GM12878 (cell line): Measurements from ENCODE around the gene FAM234A. TPM values are rescaled to one million over a fixed set of nuclear protein-coding genes. Genes with fewer than 3 reads are reported as not detected.

Source experiments
- ATAC-seq: fragments of 200-7000 bp; cut with Tn5 transposase; 3 replicates; pipeline ENCODE4 v1.9.1; 2020; ENCODE audit warnings: mild to moderate bottlenecking, moderate library complexity
- BruUV-seq: library from RNA; stranded (reverse); fragments of 400-500 nt; replicated peaks from 2 replicates; lab custom pipeline; 2021; lab: Mats Ljungman, UMichigan
- CTCF ChIA-PET: fragments of 300-600 bp; sonication (Branson Sonifier 250); formaldehyde crosslinking; extraction: SDS; loops from one replicate; lab custom pipeline; 2021; ENCODE audit warnings: inconsistent platforms; lab: Yijun Ruan, JAX
- POLR2A ChIA-PET: fragments of 350-600 bp; formaldehyde crosslinking; extraction: SDS; loops from one replicate; lab custom pipeline; 2021; ENCODE audit warnings: inconsistent platforms; lab: Charles Lee
- RAD21 ChIA-PET: fragments of 300-600 bp; sonication (Branson Sonifier 250); formaldehyde crosslinking; loops from one replicate; lab custom pipeline; 2023; ENCODE audit warnings: antibody characterized with exemption; ENCODE audit not compliant: unreplicated experiment; lab: Charles Lee
- SMC1A ChIA-PET: fragments of 300-600 bp; sonication (Branson Sonifier 250); formaldehyde crosslinking; loops from one replicate; lab custom pipeline; 2023; ENCODE audit not compliant: unreplicated experiment, uncharacterized antibody; lab: Charles Lee
- DNase-seq: peaks from one replicate; pipeline ENCODE4 v3.0.0-alpha.2; 2011; ENCODE audit warnings: low read depth, low spot score
- FAIRE-seq: peaks from 3 replicates; lab custom pipeline; 2011; peaks lifted over from hg19 to GRCh38; lab: Jason Lieb, UNC
- H2AFZ ChIP-seq: 2 replicates; pipeline ENCODE4 v1.6.0; 2011; ENCODE audit warnings: low read depth, low read length, control low read depth; ENCODE audit not compliant: control insufficient read depth
- H3K27ac ChIP-seq: 2 replicates; pipeline ENCODE4 v1.5.1; 2011; ENCODE audit warnings: control low read depth; ENCODE audit not compliant: control insufficient read depth, insufficient read depth
- H3K27me3 ChIP-seq, 2 experiments: replicated peaks in 1 of 2; 2 replicates each; pipeline versions ENCODE4 v1.6.0 to v1.6.1; 2011; ENCODE audit warnings: low read length in 1 of 2; ENCODE audit not compliant: control insufficient read depth in 2 of 2, insufficient read depth in 2 of 2
- H3K36me3 ChIP-seq, 2 experiments: 2 replicates each; pipeline ENCODE4 v1.5.1; 2011; ENCODE audit warnings: low read length in 1 of 2; ENCODE audit not compliant: control insufficient read depth in 2 of 2, insufficient read depth in 2 of 2
- H3K4me1 ChIP-seq: 2 replicates; pipeline ENCODE4 v1.6.1; 2011; ENCODE audit warnings: mild to moderate bottlenecking, low read length, moderate library complexity, mixed read lengths; ENCODE audit not compliant: control insufficient read depth, insufficient read depth
- H3K4me2 ChIP-seq: 2 replicates; pipeline ENCODE4 v1.6.0; 2011; ENCODE audit warnings: control low read depth; ENCODE audit not compliant: control insufficient read depth, insufficient read depth
- H3K4me3 ChIP-seq: fragments of 200-600 bp; sonication (generic); 2 replicates; pipeline ENCODE4 v1.5.1; 2016
- H3K79me2 ChIP-seq: 2 replicates; pipeline ENCODE4 v1.6.0; 2011; ENCODE audit warnings: low read length; ENCODE audit not compliant: control insufficient read depth, insufficient read depth
- H3K9ac ChIP-seq: 2 replicates; pipeline ENCODE4 v1.8.0; 2011; ENCODE audit warnings: low read length, control low read depth, mixed read lengths; ENCODE audit not compliant: control insufficient read depth, insufficient read depth
- H3K9me3 ChIP-seq: replicated peaks from 3 replicates; pipeline ENCODE4 v1.5.1; 2011; ENCODE audit warnings: mild to moderate bottlenecking, low read length; ENCODE audit not compliant: control insufficient read depth, insufficient read depth
- H4K20me1 ChIP-seq: 2 replicates; pipeline ENCODE4 v1.6.0; 2011; ENCODE audit not compliant: control insufficient read depth, insufficient read depth
- ATF7 ChIP-seq: fragments of 450-650 bp; IDR thresholded peaks from 2 replicates; pipeline ENCODE4 v1.6.1; 2016; ENCODE audit warnings: low read depth, mild to moderate bottlenecking
- CBX5 ChIP-seq: sonication (generic); IDR thresholded peaks from 2 replicates; pipeline ENCODE4 v1.6.1; 2016; ENCODE audit warnings: low read depth, moderate library complexity, mild to moderate bottlenecking, inconsistent platforms
- CHD4 ChIP-seq: fragments of 200-600 bp; sonication (generic); IDR thresholded peaks from 2 replicates; pipeline ENCODE4 v1.6.1; 2016; ENCODE audit warnings: mild to moderate bottlenecking
- CREB1 ChIP-seq: IDR thresholded peaks from 2 replicates; pipeline ENCODE4 v1.6.1; 2012; ENCODE audit warnings: low read depth, mild to moderate bottlenecking, inconsistent platforms
- EP300 ChIP-seq, 2 experiments: fragments of 150-350 bp in 1 of 2; IDR thresholded peaks; 2 replicates each; pipeline ENCODE4 v1.6.1; 2011 to 2012; ENCODE audit warnings: low read depth in 2 of 2, low read length in 2 of 2, borderline replicate concordance in 1 of 2, improper control_type of control experiment in 1 of 2, inconsistent platforms in 1 of 2; ENCODE audit not compliant: control insufficient read depth in 1 of 2
- HDAC2 ChIP-seq: fragments of 200-600 bp; sonication (generic); IDR thresholded peaks from 2 replicates; pipeline ENCODE4 v1.6.1; 2017
- KAT2A ChIP-seq: conservative IDR thresholded peaks from 2 replicates; pipeline ENCODE4 v1.6.1; 2011; ENCODE audit warnings: low read depth, low read length; ENCODE audit not compliant: control insufficient read depth
- MTA2 ChIP-seq: fragments of 450-650 bp; IDR thresholded peaks from 2 replicates; pipeline ENCODE4 v1.6.1; 2016; ENCODE audit warnings: low read depth, mild to moderate bottlenecking, moderate library complexity
- MXI1 ChIP-seq: fragments of 150-350 bp; IDR thresholded peaks from 2 replicates; pipeline ENCODE4 v1.6.1; 2011; ENCODE audit warnings: low read depth, mild to moderate bottlenecking, inconsistent platforms, low read length, improper control_type of control experiment
- NBN ChIP-seq: fragments of 450-650 bp; IDR thresholded peaks from 2 replicates; pipeline ENCODE4 v1.6.1; 2016
- NR2C2 ChIP-seq: IDR thresholded peaks from 2 replicates; pipeline ENCODE4 v1.6.1; 2011; ENCODE audit warnings: borderline replicate concordance, low read depth; ENCODE audit not compliant: control insufficient read depth, insufficient read length
- NR2F1 ChIP-seq: fragments of 450-650 bp; conservative IDR thresholded peaks from 2 replicates; pipeline ENCODE4 v1.6.1; 2017; ENCODE audit warnings: mild to moderate bottlenecking
- PAX5 ChIP-seq: IDR thresholded peaks from 2 replicates; pipeline ENCODE4 v1.6.1; 2011; ENCODE audit warnings: low read depth, low read length, borderline replicate concordance
- SREBF1 ChIP-seq: IDR thresholded peaks from 2 replicates; pipeline ENCODE4 v1.6.1; 2012; ENCODE audit warnings: mild to moderate bottlenecking, low read length
- STAT3 ChIP-seq: IDR thresholded peaks from 2 replicates; pipeline ENCODE4 v1.6.1; 2011; ENCODE audit warnings: low read depth, low read length, improper control_type of control experiment
- SUZ12 ChIP-seq: fragments of 200-600 bp; sonication (generic); IDR thresholded peaks from one replicate; pipeline ENCODE4 v1.6.1; 2018; ENCODE audit warnings: antibody characterized with exemption, mild to moderate bottlenecking; ENCODE audit not compliant: unreplicated experiment
- WRNIP1 ChIP-seq: IDR thresholded peaks from 2 replicates; pipeline ENCODE4 v1.6.1; 2011; ENCODE audit warnings: low read depth, low read length, improper control_type of control experiment, borderline replicate concordance
- YY1 ChIP-seq: IDR thresholded peaks from 2 replicates; pipeline ENCODE4 v1.6.1; 2011; ENCODE audit warnings: low read depth, mild to moderate bottlenecking, low read length
- WGBS: methylation state at CpG from one replicate; pipeline ENCODE4 v1.1.6; 2016; ENCODE audit warnings: low lambda C conversion rate; ENCODE audit not compliant: insufficient replicate concordance, insufficient coverage; ENCODE audit errors: missing lambda C conversion rate; 5-methylcytosine and 5-hydroxymethylcytosine counted together
- in situ Hi-C: fragments of 300-500 bp; cut with MboI; formaldehyde crosslinking; loops from 9 replicates; pipeline ENCODE4 v1.14.3; 2018; ENCODE audit warnings: mixed read lengths
- intact Hi-C: fragments of 100-400 bp; cut with micrococcal nuclease; formaldehyde crosslinking; loops from one replicate; pipeline ENCODE4 v1.14.2; 2022; ENCODE audit not compliant: unreplicated experiment
- polyA plus RNA-seq, 11 experiments: library from polyadenylated mRNA; depleted of rRNA in 4 of 11; unstranded in 6 of 11; stranded (reverse) in 5 of 11; fragments of >200 nt; fragmentation: Nextera tagmentation in 4 of 11; fragmentation: Illumina TruSeq in 1 of 11; extraction: Ambion mirVana in 4 of 11; extraction: Trizol in 1 of 11; gene quantifications; 1 replicate in 1 of 11; 2 replicates in 10 of 11; pipeline versions ENCODE4 v1.2.1 to v1.2.3, GENCODE V29; 2011 to 2016; ENCODE audit warnings: inconsistent platforms in 2 of 11, missing spikeins in 2 of 11, low read depth in 1 of 11
- total RNA-seq, 4 experiments: library from RNA; depleted of rRNA in 3 of 4; stranded (reverse); fragments of >200 nt in 3 of 4; fragmentation: Illumina TruSeq in 1 of 4; extraction: Trizol in 1 of 4; gene quantifications; 2 replicates each; pipeline versions ENCODE4 v1.2.1 to v1.2.3, GENCODE V29; 2013 to 2021
- TF ChIP-seq, protein P1 (sequence below): fragments of 450-650 bp; IDR thresholded peaks from 2 replicates; pipeline ENCODE4 v1.6.1; 2017; ENCODE audit warnings: mild to moderate bottlenecking, moderate library complexity
- TF ChIP-seq, protein P2 (sequence below): IDR thresholded peaks from 2 replicates; pipeline ENCODE4 v1.6.1; 2011; ENCODE audit warnings: borderline replicate concordance, low read depth, mild to moderate bottlenecking, moderate library complexity, low read length; ENCODE audit not compliant: insufficient read depth, poor library complexity, severe bottlenecking

The FAM234A gene
- total and polyA plus RNA-seq, 10 of the 15 experiments (the other 5 are each of a cell fraction or from before 2014, with no cell fraction given) = 1.6 to 37.6 (median 17.3) TPM

DNA sequence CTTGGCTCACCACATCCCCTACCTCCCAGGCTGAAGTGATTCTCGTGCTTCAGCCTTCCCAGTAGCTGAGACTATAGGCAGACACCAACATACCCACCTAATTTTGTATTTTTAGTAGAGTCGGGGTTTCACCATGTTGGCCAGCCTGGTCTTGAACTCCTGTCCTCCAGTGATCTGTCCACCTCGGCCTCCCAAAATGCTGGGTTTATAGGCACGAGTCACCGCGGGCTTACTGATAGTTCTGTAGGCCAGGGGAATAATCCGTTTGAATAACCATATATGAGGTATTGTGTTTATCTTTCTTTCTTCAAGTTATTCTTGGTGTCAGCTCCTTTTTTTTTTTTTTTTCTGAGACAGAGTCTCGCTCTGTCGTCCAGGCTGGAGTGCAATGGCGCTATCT is 7.7 kb downstream of the FAM234A start:
- WGBS = 91% methylated on average over 9 of the region's 10 CpGs
- in situ Hi-C loops = no loop called here
- intact Hi-C loops = no loop called here
- Histone ChIP-seq H3K9me3 (no peaks in the 10 kb centered on the region), H3K4me2 (no peak overlapping the region), H4K20me1 (no peaks in the 10 kb centered on the region), H3K4me1 (peaks cover 23% of the 10 kb centered on the region), H3K4me3 (no peak overlapping the region), H3K9ac (no peak overlapping the region), H2AFZ (no peak overlapping the region), H3K36me3 (no peaks in the 10 kb centered on the region; a peak in 1 of 4 replicates), H3K27ac (no peak overlapping the region), H3K27me3 (no peaks in the 10 kb centered on the region), H3K79me2 (no peaks in the 10 kb centered on the region; the same call in 1 of the 2 replicates)
- POLR2A ChIA-PET = interaction anchor here (0.6 to 0.7 kb wide), 5 partner anchors 7 to 541 kb away, joined by 3 to 4 read pairs (median 3); no protein-coding TSS in a partner anchor
- TF ChIP-seq PAX5 (no peak), EP300 (IDR thresholded peaks at IDR 0.05; ENCODE audit: borderline replicate concordance in 1 of 2, control insufficient read depth in 1 of 2, low read depth in 2 of 2, low read length in 2 of 2) (no peak), CREB1 (no peak), MTA2 (no peak), NR2F1 (no peak), CHD4 (no peak), HDAC2 (no peak), MXI1 (no peak), SUZ12 (no peak), WRNIP1 (no peak), STAT3 (no peak), ATF7 (no peak), SREBF1 (no peak), NBN (no peak), CBX5 (no peak), NR2C2 (no peak), KAT2A (no peak), YY1 (no peak)
- TF ChIP-seq, protein P1, sequence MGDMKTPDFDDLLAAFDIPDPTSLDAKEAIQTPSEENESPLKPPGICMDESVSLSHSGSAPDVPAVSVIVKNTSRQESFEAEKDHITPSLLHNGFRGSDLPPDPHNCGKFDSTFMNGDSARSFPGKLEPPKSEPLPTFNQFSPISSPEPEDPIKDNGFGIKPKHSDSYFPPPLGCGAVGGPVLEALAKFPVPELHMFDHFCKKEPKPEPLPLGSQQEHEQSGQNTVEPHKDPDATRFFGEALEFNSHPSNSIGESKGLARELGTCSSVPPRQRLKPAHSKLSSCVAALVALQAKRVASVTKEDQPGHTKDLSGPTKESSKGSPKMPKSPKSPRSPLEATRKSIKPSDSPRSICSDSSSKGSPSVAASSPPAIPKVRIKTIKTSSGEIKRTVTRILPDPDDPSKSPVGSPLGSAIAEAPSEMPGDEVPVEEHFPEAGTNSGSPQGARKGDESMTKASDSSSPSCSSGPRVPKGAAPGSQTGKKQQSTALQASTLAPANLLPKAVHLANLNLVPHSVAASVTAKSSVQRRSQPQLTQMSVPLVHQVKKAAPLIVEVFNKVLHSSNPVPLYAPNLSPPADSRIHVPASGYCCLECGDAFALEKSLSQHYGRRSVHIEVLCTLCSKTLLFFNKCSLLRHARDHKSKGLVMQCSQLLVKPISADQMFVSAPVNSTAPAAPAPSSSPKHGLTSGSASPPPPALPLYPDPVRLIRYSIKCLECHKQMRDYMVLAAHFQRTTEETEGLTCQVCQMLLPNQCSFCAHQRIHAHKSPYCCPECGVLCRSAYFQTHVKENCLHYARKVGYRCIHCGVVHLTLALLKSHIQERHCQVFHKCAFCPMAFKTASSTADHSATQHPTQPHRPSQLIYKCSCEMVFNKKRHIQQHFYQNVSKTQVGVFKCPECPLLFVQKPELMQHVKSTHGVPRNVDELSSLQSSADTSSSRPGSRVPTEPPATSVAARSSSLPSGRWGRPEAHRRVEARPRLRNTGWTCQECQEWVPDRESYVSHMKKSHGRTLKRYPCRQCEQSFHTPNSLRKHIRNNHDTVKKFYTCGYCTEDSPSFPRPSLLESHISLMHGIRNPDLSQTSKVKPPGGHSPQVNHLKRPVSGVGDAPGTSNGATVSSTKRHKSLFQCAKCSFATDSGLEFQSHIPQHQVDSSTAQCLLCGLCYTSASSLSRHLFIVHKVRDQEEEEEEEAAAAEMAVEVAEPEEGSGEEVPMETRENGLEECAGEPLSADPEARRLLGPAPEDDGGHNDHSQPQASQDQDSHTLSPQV = no peak
- TF ChIP-seq, protein P2, sequence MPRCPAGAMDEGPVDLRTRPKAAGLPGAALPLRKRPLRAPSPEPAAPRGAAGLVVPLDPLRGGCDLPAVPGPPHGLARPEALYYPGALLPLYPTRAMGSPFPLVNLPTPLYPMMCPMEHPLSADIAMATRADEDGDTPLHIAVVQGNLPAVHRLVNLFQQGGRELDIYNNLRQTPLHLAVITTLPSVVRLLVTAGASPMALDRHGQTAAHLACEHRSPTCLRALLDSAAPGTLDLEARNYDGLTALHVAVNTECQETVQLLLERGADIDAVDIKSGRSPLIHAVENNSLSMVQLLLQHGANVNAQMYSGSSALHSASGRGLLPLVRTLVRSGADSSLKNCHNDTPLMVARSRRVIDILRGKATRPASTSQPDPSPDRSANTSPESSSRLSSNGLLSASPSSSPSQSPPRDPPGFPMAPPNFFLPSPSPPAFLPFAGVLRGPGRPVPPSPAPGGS = no peak
- CTCF ChIA-PET = interaction anchor here (0.6 kb wide), 3 partner anchors 10 to 204 kb away, joined by 3 read pairs; no protein-coding TSS in a partner anchor
- FAIRE-seq = no peak
- BruUV-seq = no TSS peak
- no peak for DNase-seq
- RAD21 ChIA-PET = interaction anchor here (0.7 kb wide), 1 partner anchor 37 kb away, joined by 4 read pairs; no protein-coding TSS in a partner anchor
- no peak for ATAC-seq
- SMC1A ChIA-PET = interaction anchor here (1.1 kb wide), 1 partner anchor 13 kb away, joined by 3 read pairs; the partner anchor contains the start of gene LUC7L
